ENCODE data around the gene NPPA.

NPPA gene

GRCh38 chr1:11831945-11832725 is 15.4 kb downstream of the NPPA start:
- Mint-ChIP-seq H3K27ac (no peak overlapping the region), H3K27me3 (ENCODE audit: low read depth) (no peaks in the 10 kb centered on the region), H3K36me3 (ENCODE audit: low read depth) (peaks cover 61% of the 10 kb centered on the region), H3K4me3 (no peak overlapping the region), H3K9me3 (no peaks in the 10 kb centered on the region), H3K4me1 (no peaks in the 10 kb centered on the region)
- no peak for TF ChIP-seq CTCF (IDR thresholded peaks at IDR 0.05; ENCODE audit: unreplicated experiment in 3 of 3)

DNA sequence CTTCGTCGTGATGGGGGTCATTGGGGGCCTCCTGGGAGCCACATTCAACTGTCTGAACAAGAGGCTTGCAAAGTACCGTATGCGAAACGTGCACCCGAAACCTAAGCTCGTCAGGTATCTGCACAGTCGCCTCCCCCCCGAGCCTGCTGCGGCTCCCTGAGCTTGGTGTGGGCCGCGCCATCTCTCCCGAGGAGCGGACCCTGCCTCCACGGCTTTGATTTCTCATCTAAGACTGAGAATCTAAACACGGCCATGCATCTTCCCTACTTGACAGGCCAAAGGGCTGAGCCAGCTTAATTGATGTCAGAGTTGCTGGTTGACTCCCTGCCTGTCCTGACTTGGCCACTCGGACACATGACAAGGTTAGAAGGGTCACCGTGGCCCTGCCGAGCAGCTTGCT is 19.1 kb downstream of the NPPA start:
- no peaks in the 10 kb centered on the region for H3K27me3 Mint-ChIP-seq (ENCODE audit: low read depth)
- peaks cover 65% of the 10 kb centered on the region for H3K36me3 Mint-ChIP-seq (ENCODE audit: low read depth)
- H3K4me3 Mint-ChIP-seq = no peak overlapping the region
- TF ChIP-seq CTCF (IDR thresholded peaks at IDR 0.05; ENCODE audit: unreplicated experiment in 3 of 3) = no peak
- H3K4me1 Mint-ChIP-seq = no peaks in the 10 kb centered on the region
- no peaks in the 10 kb centered on the region for H3K9me3 Mint-ChIP-seq
- H3K27ac Mint-ChIP-seq = no peak overlapping the region

DNA sequence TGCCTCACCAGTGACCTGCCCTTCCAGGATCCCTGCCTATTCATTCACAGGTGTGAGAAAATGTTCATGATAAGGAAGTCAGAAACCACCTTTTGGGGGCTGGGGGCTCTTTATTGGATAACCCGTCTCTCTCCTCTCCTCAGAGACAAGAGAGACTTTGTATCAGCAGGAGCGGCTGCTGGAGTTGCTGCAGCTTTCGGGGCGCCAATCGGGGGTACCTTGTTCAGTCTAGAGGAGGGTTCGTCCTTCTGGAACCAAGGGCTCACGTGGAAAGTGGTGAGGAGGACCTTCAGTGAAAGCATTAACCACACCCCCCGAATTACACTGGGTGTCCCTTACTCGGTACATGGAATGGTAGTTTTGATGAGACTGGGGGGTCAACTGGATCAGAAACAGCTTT is 20.6 kb downstream of the NPPA start:
- no peaks in the 10 kb centered on the region for H3K9me3 Mint-ChIP-seq
- no peak for TF ChIP-seq CTCF (IDR thresholded peaks at IDR 0.05; ENCODE audit: unreplicated experiment in 3 of 3)
- no peak overlapping the region for H3K27ac Mint-ChIP-seq
- H3K27me3 Mint-ChIP-seq (ENCODE audit: low read depth) = no peaks in the 10 kb centered on the region
- no peak overlapping the region for H3K4me3 Mint-ChIP-seq
- no peaks in the 10 kb centered on the region for H3K4me1 Mint-ChIP-seq
- peaks cover 60% of the 10 kb centered on the region for H3K36me3 Mint-ChIP-seq (ENCODE audit: low read depth)

- H3K9me3 Mint-ChIP-seq = no peaks in the 10 kb centered on the region
- no peaks in the 10 kb centered on the region for H3K27me3 Mint-ChIP-seq (ENCODE audit: low read depth)
- peaks cover 60% of the 10 kb centered on the region for H3K36me3 Mint-ChIP-seq (ENCODE audit: low read depth)
- no peaks in the 10 kb centered on the region for H3K4me1 Mint-ChIP-seq
- H3K27ac Mint-ChIP-seq = no peak overlapping the region
- no peak overlapping the region for H3K4me3 Mint-ChIP-seq
- TF ChIP-seq CTCF (IDR thresholded peaks at IDR 0.05; ENCODE audit: unreplicated experiment in 3 of 3) = no peak
These were observed 22.5 kb downstream of the NPPA start for GRCh38 chr1:11825131-11825530.

DNA sequence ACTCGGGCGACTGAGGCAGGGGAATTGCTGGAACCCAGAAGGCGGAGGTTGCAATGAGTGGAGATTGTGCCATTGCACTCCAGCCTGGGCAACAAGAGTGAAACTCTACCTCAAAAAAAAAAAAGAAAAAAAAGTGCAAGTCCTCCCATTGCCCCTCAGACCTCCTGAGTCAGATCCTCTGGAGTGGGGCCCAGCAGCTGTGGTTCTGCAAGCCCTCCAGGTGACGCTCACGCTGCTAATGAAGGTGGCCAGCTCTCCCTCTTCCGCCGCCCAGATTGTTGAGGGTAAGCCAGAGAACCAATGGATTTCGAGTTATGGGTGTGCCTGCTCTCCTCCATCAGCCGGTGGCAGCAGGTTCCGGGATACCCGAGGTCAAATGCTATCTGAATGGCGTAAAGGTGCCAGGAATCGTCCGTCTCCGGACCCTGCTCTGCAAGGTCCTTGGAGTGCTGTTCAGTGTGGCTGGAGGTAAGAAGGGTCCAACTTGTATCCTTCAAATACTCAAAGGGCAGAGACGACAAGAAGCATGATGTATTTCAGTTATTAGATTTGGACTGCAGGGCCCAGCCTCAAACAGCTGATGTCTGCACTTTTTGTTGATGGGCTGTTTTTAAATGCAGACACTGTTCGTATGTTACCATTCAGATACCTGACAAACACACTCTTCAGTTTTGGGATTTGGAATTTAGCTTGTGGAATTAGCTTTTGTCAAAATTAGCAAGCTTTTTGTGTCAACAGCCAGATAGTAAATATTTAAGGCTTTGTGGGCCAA is 24.0 kb downstream of the NPPA start:
- Mint-ChIP-seq H3K27me3 (ENCODE audit: low read depth) (no peaks in the 10 kb centered on the region), H3K4me3 (no peak overlapping the region), H3K36me3 (ENCODE audit: low read depth) (peaks cover 65% of the 10 kb centered on the region), H3K9me3 (no peaks in the 10 kb centered on the region), H3K4me1 (no peaks in the 10 kb centered on the region), H3K27ac (no peak overlapping the region)
- no peak for TF ChIP-seq CTCF (IDR thresholded peaks at IDR 0.05; ENCODE audit: unreplicated experiment in 3 of 3)
